A673 (cell line): ENCODE data around the gene CDA. TPM values are rescaled to one million over a fixed set of nuclear protein-coding genes. Genes with fewer than 3 reads are reported as not detected.
A peak's percentile ranks its signal among the peaks of the same experiment; 100 is the strongest.

Experiments
- BruUV-seq: library from RNA; stranded (reverse); fragments of 400-500 nt; replicated peaks from 2 replicates; lab custom pipeline; 2021; lab: Mats Ljungman, UMichigan
- CTCF ChIA-PET: fragments of 300-600 bp; sonication (Branson Sonifier 250); formaldehyde crosslinking; loops from one replicate; lab custom pipeline; 2022; ENCODE audit warnings: antibody characterized with exemption; lab: Charles Lee
- POLR2A ChIA-PET: fragments of 300-600 bp; sonication (Branson Sonifier 250); formaldehyde crosslinking; loops from one replicate; lab custom pipeline; 2022; ENCODE audit warnings: antibody characterized with exemption; ENCODE audit not compliant: low non-redundant PET; lab: Charles Lee
- DNase-seq: peaks from one replicate; pipeline ENCODE4 v3.0.0-alpha.2; 2015; ENCODE audit warnings: low spot score
- H3K27ac ChIP-seq: fragments of 200-600 bp; sonication (generic); 2 replicates; pipeline ENCODE4 v1.5.1; 2016; ENCODE audit warnings: mixed run types, low read depth, mild to moderate bottlenecking, mixed read lengths, antibody characterized with exemption, low read length; ENCODE audit not compliant: poor library complexity, severe bottlenecking
- H3K27me3 ChIP-seq: fragments of 200-600 bp; sonication (generic); replicated peaks from 2 replicates; pipeline ENCODE4 v1.6.1; 2017; ENCODE audit warnings: mixed run types, low read depth, mild to moderate bottlenecking, mixed read lengths, antibody characterized with exemption, low read length; ENCODE audit not compliant: insufficient read depth, poor library complexity
- H3K36me3 ChIP-seq: fragments of 200-600 bp; sonication (generic); 2 replicates; pipeline ENCODE4 v1.6.1; 2016; ENCODE audit warnings: mixed run types, mild to moderate bottlenecking, mixed read lengths, antibody characterized with exemption, low read length; ENCODE audit not compliant: insufficient read depth, poor library complexity, severe bottlenecking
- H3K4me1 ChIP-seq: fragments of 200-600 bp; sonication (generic); 2 replicates; pipeline ENCODE4 v1.6.1; 2017; ENCODE audit warnings: mixed run types, mild to moderate bottlenecking, mixed read lengths, antibody characterized with exemption, low read length; ENCODE audit not compliant: insufficient read depth, poor library complexity, severe bottlenecking
- H3K4me3 ChIP-seq: fragments of 200-600 bp; sonication (generic); 2 replicates; pipeline ENCODE4 v1.5.1; 2016; ENCODE audit warnings: low read depth, mixed run types, mild to moderate bottlenecking, mixed read lengths, low read length; ENCODE audit not compliant: poor library complexity, severe bottlenecking
- H3K9me3 ChIP-seq: fragments of 200-600 bp; sonication (generic); 2 replicates; pipeline ENCODE4 v1.6.1; 2016; ENCODE audit warnings: mixed run types, low read depth, mild to moderate bottlenecking, mixed read lengths, antibody characterized with exemption, low read length; ENCODE audit not compliant: poor library complexity, severe bottlenecking
- CTCF ChIP-seq: fragments of 300-800, 200-600 bp; sonication (generic); conservative IDR thresholded peaks from 2 replicates; pipeline ENCODE4 v1.5.1; 2017; ENCODE audit warnings: low read depth, mild to moderate bottlenecking, antibody characterized with exemption, low read length, moderate library complexity, mixed read lengths
- EZH2 ChIP-seq: fragments of 200-600 bp; sonication (generic); IDR thresholded peaks from 2 replicates; pipeline ENCODE4 v1.6.1; 2017; ENCODE audit warnings: borderline replicate concordance, low read depth, mild to moderate bottlenecking, mixed read lengths, antibody characterized with exemption, low read length; ENCODE audit not compliant: poor library complexity, severe bottlenecking
- intact Hi-C: fragments of 100-400 bp; cut with micrococcal nuclease; formaldehyde crosslinking; loops from one replicate; pipeline ENCODE4 v1.10.0; 2022; ENCODE audit not compliant: unreplicated experiment
- total RNA-seq: library from RNA; stranded (reverse); gene quantifications from 2 replicates; pipeline ENCODE4 v1.2.3, GENCODE V29; 2021

The CDA gene
- total RNA-seq, 1 experiment from 2014 or later = not detected

- POLR2A ChIA-PET = no interaction called here
- Histone ChIP-seq H3K27me3 (no peaks in the 10 kb centered on the region), H3K36me3 (peaks cover 45% of the 10 kb centered on the region), H3K4me3 (peak overlapping the region; percentile 86), H3K27ac (peak overlapping the region; percentile 65), H3K4me1 (peaks cover 10% of the 10 kb centered on the region), H3K9me3 (no peaks in the 10 kb centered on the region)
- intact Hi-C loops = no loop called here
- TF ChIP-seq CTCF (no peak), EZH2 (no peak)
- BruUV-seq = TSS peak; percentile 60
- CTCF ChIA-PET = interaction anchor here (0.6 to 1.4 kb wide), 3 partner anchors 26 to 84 kb away, joined by 3 to 4 read pairs (median 3); no protein-coding TSS in a partner anchor
- DNase-seq = no peak
Observed at GRCh38 chr1:20660363-20660762, 71.5 kb downstream of the CDA start.

- H3K27ac ChIP-seq = peak overlapping the region; percentile 65
- H3K27me3 ChIP-seq = no peaks in the 10 kb centered on the region
- no peaks in the 10 kb centered on the region for H3K9me3 ChIP-seq
- ChIA-PET CTCF (interaction anchor here (0.6 to 1.4 kb wide), 3 partner anchors 27 to 84 kb away, joined by 3 to 6 read pairs (median 4); no protein-coding TSS in a partner anchor), POLR2A (no interaction called here)
- H3K4me1 ChIP-seq = peaks cover 10% of the 10 kb centered on the region
- TF ChIP-seq EZH2 (no peak), CTCF (no peak)
- peak overlapping the region; percentile 86 for H3K4me3 ChIP-seq
- BruUV-seq = no TSS peak
- H3K36me3 ChIP-seq = peaks cover 40% of the 10 kb centered on the region
- DNase-seq = no peak
- intact Hi-C loops = no loop called here
Observed at GRCh38 chr1:20660847-20661206, 71.9 kb downstream of the CDA start.

- Histone ChIP-seq H3K27me3 (no peaks in the 10 kb centered on the region), H3K36me3 (peaks cover 34% of the 10 kb centered on the region), H3K27ac (peak within 1 kb of the TSS; percentile 75), H3K4me1 (peaks cover 10% of the 10 kb centered on the region), H3K9me3 (no peaks in the 10 kb centered on the region), H3K4me3 (peak within 1 kb of the TSS; percentile 86)
- TF ChIP-seq EZH2 (no peak), CTCF (peak; percentile 55)
- ChIA-PET POLR2A (no interaction called here), CTCF (interaction anchor here (0.6 to 1.4 kb wide), 3 partner anchors 27 to 242 kb away, joined by 3 to 6 read pairs (median 4); no protein-coding TSS in a partner anchor)
- intact Hi-C loops = no loop called here
- peak; percentile 99 for DNase-seq
- BruUV-seq = TSS peak; percentile 91
Observed at GRCh38 chr1:20661207-20662109, 72.6 kb downstream of the CDA start, which contains the start of gene DDOST. Gene DDOST (minus strand): TSS chr1:20661369. CDS start chr1:20661350, 19 bp downstream.
